ENCODE measurements around the gene SLC2A4. TPM values are rescaled to one million over a fixed set of nuclear protein-coding genes. Genes with fewer than 3 reads are reported as not detected.

SLC2A4 gene
- total and polyA plus RNA-seq, 2 of the 4 experiments (the other 2 are of a cell fraction) = 0.07 TPM; not detected in 1

- Histone ChIP-seq H2BK120ac (ENCODE audit: low read depth, low read length) (no peak overlapping the region), H3K23ac (ENCODE audit: low read depth, low read length) (no peak overlapping the region), H3K4ac (ENCODE audit: low read depth, low read length) (no peak overlapping the region), H4K91ac (ENCODE audit: insufficient read depth, low read depth, low read length) (no peak overlapping the region), H3K18ac (ENCODE audit: low read depth, low read length) (no peak overlapping the region), H2BK5ac (ENCODE audit: low read depth, low read length, poor library complexity, severe bottlenecking) (no peak overlapping the region), H4K8ac (ENCODE audit: low read depth in 2 of 2, low read length in 2 of 2) (no peak overlapping the region), H3K14ac (replicated peaks; ENCODE audit: low read depth, low read length) (no peak overlapping the region), H2BK20ac (ENCODE audit: low read depth, low read length) (no peak overlapping the region), H3K56ac (ENCODE audit: extremely low read depth, insufficient read depth, low read length) (no peak overlapping the region), H4K5ac (ENCODE audit: low read depth, low read length) (no peak overlapping the region), H2AFZ (replicated peaks; ENCODE audit: low read length, poor library complexity) (no peak overlapping the region), H4K20me1 (ENCODE audit: insufficient read depth, low read length) (0 out of 2 replicates have a peak, but pooled peaks cover 3% of the 10 kb centered on the region), H3K9me3 (ENCODE audit: control insufficient read depth, insufficient read depth, low read length) (no peaks in the 10 kb centered on the region; the same call in 1 of the 2 replicates), H3K27me3 (ENCODE audit: control insufficient read depth, insufficient read depth, low read length) (peaks cover 70% of the 10 kb centered on the region), H2BK15ac (ENCODE audit: low read depth, low read length) (no peak overlapping the region), H3K27ac (ENCODE audit: insufficient read depth, low read length) (no peak overlapping the region), H3K36me3 (ENCODE audit: control insufficient read depth, insufficient read depth, low read length) (no peaks in the 10 kb centered on the region), H2AK9ac (replicated peaks; ENCODE audit: low read depth, low read length, poor library complexity) (no peak overlapping the region), H3K4me2 (ENCODE audit: low read depth, low read length) (no peak overlapping the region), H3K4me1 (ENCODE audit: control insufficient read depth, insufficient read depth, low read length) (peaks cover 3% of the 10 kb centered on the region), H3K4me3 (ENCODE audit: insufficient read depth, low read depth, low read length) (no peak overlapping the region), H3K9me1 (ENCODE audit: insufficient read depth, low read length) (no peaks in the 10 kb centered on the region; the same call in 1 of the 2 replicates), H3K79me1 (ENCODE audit: low read depth in 1 of 2, low read length in 2 of 2) (no peaks in the 10 kb centered on the region), H2AK5ac (ENCODE audit: low read depth, low read length) (no peak overlapping the region), H3K9ac (ENCODE audit: low read depth, low read length) (no peak overlapping the region)
- intact Hi-C loops (cut with micrococcal nuclease) = no loop called here
- TF ChIP-seq RCOR1 (IDR thresholded peaks at IDR 0.05; ENCODE audit: insufficient replicate concordance, low read length) (no peak), RFX5 (IDR thresholded peaks at IDR 0.05; ENCODE audit: low read depth, low read length) (no peak), ELK1 (IDR thresholded peaks at IDR 0.05; ENCODE audit: borderline replicate concordance, low read depth, low read length) (no peak), SMC3 (IDR thresholded peaks at IDR 0.05; ENCODE audit: low read depth, low read length) (no peak), USF2 (IDR thresholded peaks at IDR 0.05; ENCODE audit: low read depth, low read length) (no peak), CEBPB (IDR thresholded peaks at IDR 0.05; ENCODE audit: low read depth, low read length) (no peak)
- BruUV-seq (replicated peaks) = no TSS peak
- POLR2A ChIA-PET (ENCODE audit: unreplicated experiment) = no interaction called here
- DNase-seq = no peak
- in situ Hi-C loops (cut with MboI; ENCODE audit: low sequenced_read_pairs) = no loop called here
- no peak for ATAC-seq (ENCODE audit: low read depth)
- dilution Hi-C loops (cut with HindIII; ENCODE audit: low sequenced_read_pairs, unreplicated experiment) = no loop called here
- no CpG with 5 or more reads among the region's 2 CpGs for WGBS, 2 experiments (ENCODE audit: extremely low coverage in 2 of 2, insufficient read length in 1 of 2)
- CTCF ChIA-PET = no interaction called here
Measured at GRCh38 chr17:7292194-7292593, 10.7 kb downstream of the SLC2A4 start.

All from IMR-90 (cell line).